HL-60 (cell line): ENCODE measurements around the gene SPESP1.

Source experiments
- DNase-seq, 2 experiments: peaks; one replicate each; pipeline ENCODE4 v3.0.0-alpha.2; 2010 to 2020; ENCODE audit warnings: low read depth in 1 of 2, low spot score in 1 of 2
- H3K27ac ChIP-seq: fragments of 250-450 bp; sonication (Bioruptor Pico); replicated peaks from 2 replicates; pipeline ENCODE4 v1.5.1; 2020; ENCODE audit warnings: mild to moderate bottlenecking, moderate library complexity
- H3K27me3 ChIP-seq: fragments of 250-450 bp; sonication (Bioruptor Pico); 2 replicates; pipeline ENCODE4 v1.5.1; 2021; ENCODE audit warnings: mild to moderate bottlenecking, moderate library complexity; ENCODE audit not compliant: insufficient read depth, poor library complexity, severe bottlenecking
- H3K4me3 ChIP-seq: replicated peaks from 2 replicates; pipeline ENCODE4 v1.5.1; 2011; ENCODE audit warnings: mild to moderate bottlenecking, control low read depth, low read length; ENCODE audit not compliant: insufficient read depth
- GABPA ChIP-seq: IDR thresholded peaks from 2 replicates; pipeline ENCODE4 v1.6.1; 2012; ENCODE audit warnings: low read depth
- POLR2AphosphoS5 ChIP-seq: IDR thresholded peaks from 2 replicates; pipeline ENCODE4 v1.6.1; 2012; ENCODE audit warnings: low read depth
- SPI1 ChIP-seq: IDR thresholded peaks from 2 replicates; pipeline ENCODE4 v1.6.1; 2012; ENCODE audit warnings: low read depth, mild to moderate bottlenecking, borderline replicate concordance
- TF ChIP-seq, protein P1 (sequence below): IDR thresholded peaks from one replicate; pipeline ENCODE4 v1.5.1; 2011; ENCODE audit warnings: low read length, control low read depth, inconsistent platforms; ENCODE audit not compliant: insufficient read depth
- TF ChIP-seq, protein P2 (sequence below): IDR thresholded peaks from 2 replicates; pipeline ENCODE4 v1.6.1; 2012; ENCODE audit warnings: low read depth; ENCODE audit not compliant: insufficient replicate concordance

The SPESP1 gene

DNA sequence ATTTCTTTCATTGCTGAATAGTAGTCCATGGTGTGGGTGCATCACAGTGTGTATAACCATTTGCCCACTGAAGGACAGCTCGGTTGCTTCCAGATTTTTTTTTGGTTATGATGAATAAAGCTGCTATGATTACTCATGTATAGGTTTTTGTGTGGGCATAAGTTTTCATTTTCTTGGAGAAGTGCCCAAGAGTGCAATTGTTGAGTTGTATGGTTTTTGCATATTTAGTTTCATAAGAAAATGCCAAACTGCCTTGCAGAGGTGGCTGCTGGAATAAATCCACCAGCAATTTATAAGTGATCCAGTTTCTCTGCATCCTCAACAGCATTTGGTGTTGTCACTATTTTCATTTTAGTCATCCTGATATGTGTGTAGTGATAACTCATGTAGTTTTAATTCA lies 8.4 kb upstream of the SPESP1 start:
- TF ChIP-seq GABPA (no peak), SPI1 (no peak), POLR2AphosphoS5 (no peak)
- TF ChIP-seq, protein P1, sequence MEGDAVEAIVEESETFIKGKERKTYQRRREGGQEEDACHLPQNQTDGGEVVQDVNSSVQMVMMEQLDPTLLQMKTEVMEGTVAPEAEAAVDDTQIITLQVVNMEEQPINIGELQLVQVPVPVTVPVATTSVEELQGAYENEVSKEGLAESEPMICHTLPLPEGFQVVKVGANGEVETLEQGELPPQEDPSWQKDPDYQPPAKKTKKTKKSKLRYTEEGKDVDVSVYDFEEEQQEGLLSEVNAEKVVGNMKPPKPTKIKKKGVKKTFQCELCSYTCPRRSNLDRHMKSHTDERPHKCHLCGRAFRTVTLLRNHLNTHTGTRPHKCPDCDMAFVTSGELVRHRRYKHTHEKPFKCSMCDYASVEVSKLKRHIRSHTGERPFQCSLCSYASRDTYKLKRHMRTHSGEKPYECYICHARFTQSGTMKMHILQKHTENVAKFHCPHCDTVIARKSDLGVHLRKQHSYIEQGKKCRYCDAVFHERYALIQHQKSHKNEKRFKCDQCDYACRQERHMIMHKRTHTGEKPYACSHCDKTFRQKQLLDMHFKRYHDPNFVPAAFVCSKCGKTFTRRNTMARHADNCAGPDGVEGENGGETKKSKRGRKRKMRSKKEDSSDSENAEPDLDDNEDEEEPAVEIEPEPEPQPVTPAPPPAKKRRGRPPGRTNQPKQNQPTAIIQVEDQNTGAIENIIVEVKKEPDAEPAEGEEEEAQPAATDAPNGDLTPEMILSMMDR: no peak
- TF ChIP-seq, protein P2, sequence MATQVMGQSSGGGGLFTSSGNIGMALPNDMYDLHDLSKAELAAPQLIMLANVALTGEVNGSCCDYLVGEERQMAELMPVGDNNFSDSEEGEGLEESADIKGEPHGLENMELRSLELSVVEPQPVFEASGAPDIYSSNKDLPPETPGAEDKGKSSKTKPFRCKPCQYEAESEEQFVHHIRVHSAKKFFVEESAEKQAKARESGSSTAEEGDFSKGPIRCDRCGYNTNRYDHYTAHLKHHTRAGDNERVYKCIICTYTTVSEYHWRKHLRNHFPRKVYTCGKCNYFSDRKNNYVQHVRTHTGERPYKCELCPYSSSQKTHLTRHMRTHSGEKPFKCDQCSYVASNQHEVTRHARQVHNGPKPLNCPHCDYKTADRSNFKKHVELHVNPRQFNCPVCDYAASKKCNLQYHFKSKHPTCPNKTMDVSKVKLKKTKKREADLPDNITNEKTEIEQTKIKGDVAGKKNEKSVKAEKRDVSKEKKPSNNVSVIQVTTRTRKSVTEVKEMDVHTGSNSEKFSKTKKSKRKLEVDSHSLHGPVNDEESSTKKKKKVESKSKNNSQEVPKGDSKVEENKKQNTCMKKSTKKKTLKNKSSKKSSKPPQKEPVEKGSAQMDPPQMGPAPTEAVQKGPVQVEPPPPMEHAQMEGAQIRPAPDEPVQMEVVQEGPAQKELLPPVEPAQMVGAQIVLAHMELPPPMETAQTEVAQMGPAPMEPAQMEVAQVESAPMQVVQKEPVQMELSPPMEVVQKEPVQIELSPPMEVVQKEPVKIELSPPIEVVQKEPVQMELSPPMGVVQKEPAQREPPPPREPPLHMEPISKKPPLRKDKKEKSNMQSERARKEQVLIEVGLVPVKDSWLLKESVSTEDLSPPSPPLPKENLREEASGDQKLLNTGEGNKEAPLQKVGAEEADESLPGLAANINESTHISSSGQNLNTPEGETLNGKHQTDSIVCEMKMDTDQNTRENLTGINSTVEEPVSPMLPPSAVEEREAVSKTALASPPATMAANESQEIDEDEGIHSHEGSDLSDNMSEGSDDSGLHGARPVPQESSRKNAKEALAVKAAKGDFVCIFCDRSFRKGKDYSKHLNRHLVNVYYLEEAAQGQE: no peak
- no peaks in the 10 kb centered on the region for H3K27me3 ChIP-seq
- DNase-seq: no peak

DNA sequence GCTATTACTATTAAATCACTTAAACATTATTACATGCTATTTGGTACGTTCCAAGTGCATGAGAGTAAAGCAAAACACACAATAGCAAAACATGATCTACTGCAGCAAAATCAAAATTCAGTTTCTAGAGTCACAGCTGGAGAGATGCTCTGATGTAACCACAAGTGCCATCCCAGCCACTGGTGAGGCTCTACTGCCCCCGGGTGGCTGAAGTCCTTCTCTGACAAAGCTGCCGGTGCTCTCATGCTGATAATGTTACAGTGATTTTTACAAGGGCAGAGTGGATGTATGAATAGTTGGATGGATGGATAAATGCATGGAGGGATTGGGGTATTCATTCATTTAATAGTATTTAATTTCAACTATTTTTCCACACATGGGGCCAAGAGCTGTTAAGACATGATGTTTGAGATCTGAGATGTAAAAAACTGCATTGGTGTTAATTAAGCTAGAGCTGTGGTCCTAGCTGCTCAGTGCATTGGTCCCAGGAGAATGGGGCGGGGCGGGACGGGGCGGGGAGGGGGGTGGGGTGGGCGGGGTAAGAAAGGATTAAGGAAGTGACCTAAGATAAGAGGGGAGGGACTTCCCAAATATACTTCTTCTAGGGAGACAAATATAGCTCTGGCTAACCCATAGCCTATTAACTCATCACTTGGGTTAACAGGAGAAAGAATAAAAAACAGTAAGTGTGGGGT lies 5.3 kb upstream of the SPESP1 start:
- H3K27ac ChIP-seq: no peak overlapping the region
- TF ChIP-seq POLR2AphosphoS5: no peak
- TF ChIP-seq, protein P1: peak; percentile 85
- no peaks in the 10 kb centered on the region for H3K27me3 ChIP-seq
- peak; percentile 12 to 73 for DNase-seq
- no peak overlapping the region for H3K4me3 ChIP-seq

More for the DNA sequence above, 8.4 kb upstream of the SPESP1 start:
- no peak overlapping the region for H3K4me3 ChIP-seq
- no peak overlapping the region for H3K27ac ChIP-seq

DNA sequence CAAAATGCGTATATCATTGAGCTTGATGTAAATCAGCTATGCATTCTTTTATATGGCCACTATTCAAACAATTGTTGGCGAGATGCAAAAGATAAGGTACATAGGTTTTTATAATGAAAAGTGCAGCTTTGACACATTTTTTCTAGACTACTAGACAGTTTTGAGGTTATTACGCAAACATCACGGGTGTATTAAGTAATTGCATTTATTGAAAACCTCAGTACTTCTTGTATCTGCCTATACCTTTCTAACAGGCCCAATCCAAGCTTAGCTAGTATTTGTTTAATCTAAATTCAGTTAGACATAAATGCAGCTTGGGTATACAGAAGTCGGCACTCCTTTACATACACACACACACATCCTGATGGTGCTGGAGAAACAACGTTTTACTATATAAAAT lies 2.7 kb downstream of the SPESP1 start:
- DNase-seq: no peak
- TF ChIP-seq GABPA: no peak
- TF ChIP-seq, protein P2: no peak
- TF ChIP-seq SPI1: no peak
- TF ChIP-seq, protein P1: no peak
- TF ChIP-seq POLR2AphosphoS5: no peak

DNA sequence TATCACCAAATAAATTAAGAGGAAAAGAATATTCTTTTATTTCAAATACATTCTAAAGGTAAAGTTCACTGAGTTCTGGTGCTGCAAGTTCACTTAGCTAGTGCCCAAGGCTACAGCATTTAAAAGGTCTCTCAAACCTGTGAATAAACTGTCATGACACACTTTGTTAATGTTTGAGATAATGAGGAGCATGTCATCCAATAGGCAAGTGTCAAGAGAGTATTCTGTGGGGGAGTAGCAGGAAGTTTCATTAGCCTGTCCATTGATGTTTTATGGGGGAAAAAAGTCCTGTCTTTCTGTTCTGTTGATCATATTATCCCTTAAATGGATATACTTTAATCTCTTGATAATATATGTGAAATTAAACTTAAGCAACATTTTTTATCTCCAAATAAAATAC lies 4.0 kb downstream of the SPESP1 start:
- Histone ChIP-seq H3K4me3 (no peak overlapping the region), H3K27ac (no peak overlapping the region), H3K27me3 (no peaks in the 10 kb centered on the region)
- DNase-seq: no peak
- TF ChIP-seq, protein P2: no peak
- TF ChIP-seq SPI1 (no peak), POLR2AphosphoS5 (no peak), GABPA (no peak)
- TF ChIP-seq, protein P1: no peak

More for the DNA sequence above, 2.7 kb downstream of the SPESP1 start:
- Histone ChIP-seq H3K27me3 (no peaks in the 10 kb centered on the region), H3K27ac (no peak overlapping the region), H3K4me3 (no peak overlapping the region)
